GM12878 (cell line): ENCODE measurements around the gene ACE2. TPM values are rescaled to one million over a fixed set of nuclear protein-coding genes. Genes with fewer than 3 reads are reported as not detected.

ENCODE experiments used
- ATAC-seq: fragments of 200-7000 bp; cut with Tn5 transposase; 3 replicates; pipeline ENCODE4 v1.9.1; 2020; ENCODE audit warnings: mild to moderate bottlenecking, moderate library complexity
- BruUV-seq: library from RNA; stranded (reverse); fragments of 400-500 nt; replicated peaks from 2 replicates; lab custom pipeline; 2021; lab: Mats Ljungman, UMichigan
- CTCF ChIA-PET: fragments of 300-600 bp; sonication (Branson Sonifier 250); formaldehyde crosslinking; extraction: SDS; loops from one replicate; lab custom pipeline; 2021; ENCODE audit warnings: inconsistent platforms; lab: Yijun Ruan, JAX
- POLR2A ChIA-PET: fragments of 350-600 bp; formaldehyde crosslinking; extraction: SDS; loops from one replicate; lab custom pipeline; 2021; ENCODE audit warnings: inconsistent platforms; lab: Charles Lee
- RAD21 ChIA-PET: fragments of 300-600 bp; sonication (Branson Sonifier 250); formaldehyde crosslinking; loops from one replicate; lab custom pipeline; 2023; ENCODE audit warnings: antibody characterized with exemption; ENCODE audit not compliant: unreplicated experiment; lab: Charles Lee
- SMC1A ChIA-PET: fragments of 300-600 bp; sonication (Branson Sonifier 250); formaldehyde crosslinking; loops from one replicate; lab custom pipeline; 2023; ENCODE audit not compliant: unreplicated experiment, uncharacterized antibody; lab: Charles Lee
- DNase-seq: peaks from one replicate; pipeline ENCODE4 v3.0.0-alpha.2; 2011; ENCODE audit warnings: low read depth, low spot score
- FAIRE-seq: peaks from 3 replicates; lab custom pipeline; 2011; peaks lifted over from hg19 to GRCh38; lab: Jason Lieb, UNC
- H2AFZ ChIP-seq: 2 replicates; pipeline ENCODE4 v1.6.0; 2011; ENCODE audit warnings: low read depth, low read length, control low read depth; ENCODE audit not compliant: control insufficient read depth
- H3K27ac ChIP-seq: 2 replicates; pipeline ENCODE4 v1.5.1; 2011; ENCODE audit warnings: control low read depth; ENCODE audit not compliant: control insufficient read depth, insufficient read depth
- H3K27me3 ChIP-seq, 2 experiments: replicated peaks in 1 of 2; 2 replicates each; pipeline versions ENCODE4 v1.6.0 to v1.6.1; 2011; ENCODE audit warnings: low read length in 1 of 2; ENCODE audit not compliant: control insufficient read depth in 2 of 2, insufficient read depth in 2 of 2
- H3K36me3 ChIP-seq, 2 experiments: 2 replicates each; pipeline ENCODE4 v1.5.1; 2011; ENCODE audit warnings: low read length in 1 of 2; ENCODE audit not compliant: control insufficient read depth in 2 of 2, insufficient read depth in 2 of 2
- H3K4me1 ChIP-seq: 2 replicates; pipeline ENCODE4 v1.6.1; 2011; ENCODE audit warnings: mild to moderate bottlenecking, low read length, moderate library complexity, mixed read lengths; ENCODE audit not compliant: control insufficient read depth, insufficient read depth
- H3K4me2 ChIP-seq: 2 replicates; pipeline ENCODE4 v1.6.0; 2011; ENCODE audit warnings: control low read depth; ENCODE audit not compliant: control insufficient read depth, insufficient read depth
- H3K4me3 ChIP-seq: fragments of 200-600 bp; sonication (generic); 2 replicates; pipeline ENCODE4 v1.5.1; 2016
- H3K79me2 ChIP-seq: 2 replicates; pipeline ENCODE4 v1.6.0; 2011; ENCODE audit warnings: low read length; ENCODE audit not compliant: control insufficient read depth, insufficient read depth
- H3K9ac ChIP-seq: 2 replicates; pipeline ENCODE4 v1.8.0; 2011; ENCODE audit warnings: low read length, control low read depth, mixed read lengths; ENCODE audit not compliant: control insufficient read depth, insufficient read depth
- H3K9me3 ChIP-seq: replicated peaks from 3 replicates; pipeline ENCODE4 v1.5.1; 2011; ENCODE audit warnings: mild to moderate bottlenecking, low read length; ENCODE audit not compliant: control insufficient read depth, insufficient read depth
- H4K20me1 ChIP-seq: 2 replicates; pipeline ENCODE4 v1.6.0; 2011; ENCODE audit not compliant: control insufficient read depth, insufficient read depth
- CBFB ChIP-seq: IDR thresholded peaks from 2 replicates; pipeline ENCODE4 v1.6.1; 2016; ENCODE audit warnings: antibody characterized with exemption, low read depth
- CHD2 ChIP-seq: IDR thresholded peaks from 2 replicates; pipeline ENCODE4 v1.6.1; 2011; ENCODE audit warnings: low read depth, low read length, improper control_type of control experiment, borderline replicate concordance
- FOXK2 ChIP-seq: fragments of 450-650 bp; IDR thresholded peaks from 2 replicates; pipeline ENCODE4 v1.6.1; 2017; ENCODE audit warnings: mild to moderate bottlenecking, moderate library complexity
- IRF4 ChIP-seq: IDR thresholded peaks from 2 replicates; pipeline ENCODE4 v1.6.1; 2011; ENCODE audit warnings: low read depth, low read length
- NFYA ChIP-seq: IDR thresholded peaks from 2 replicates; pipeline ENCODE4 v1.6.1; 2011; ENCODE audit warnings: low read depth, mild to moderate bottlenecking, low read length, improper control_type of control experiment, borderline replicate concordance
- RELA ChIP-seq: fragments of 450-650 bp; IDR thresholded peaks from 2 replicates; pipeline ENCODE4 v1.8.0; 2014; ENCODE audit warnings: borderline replicate concordance; ENCODE audit not compliant: partially characterized antibody
- WGBS: methylation state at CpG from one replicate; pipeline ENCODE4 v1.1.6; 2016; ENCODE audit warnings: low lambda C conversion rate; ENCODE audit not compliant: insufficient replicate concordance, insufficient coverage; ENCODE audit errors: missing lambda C conversion rate; 5-methylcytosine and 5-hydroxymethylcytosine counted together
- in situ Hi-C: fragments of 300-500 bp; cut with MboI; formaldehyde crosslinking; loops from 9 replicates; pipeline ENCODE4 v1.14.3; 2018; ENCODE audit warnings: mixed read lengths
- intact Hi-C: fragments of 100-400 bp; cut with micrococcal nuclease; formaldehyde crosslinking; loops from one replicate; pipeline ENCODE4 v1.14.2; 2022; ENCODE audit not compliant: unreplicated experiment
- polyA plus RNA-seq, 11 experiments: library from polyadenylated mRNA; depleted of rRNA in 4 of 11; unstranded in 6 of 11; stranded (reverse) in 5 of 11; fragments of >200 nt; fragmentation: Nextera tagmentation in 4 of 11; fragmentation: Illumina TruSeq in 1 of 11; extraction: Ambion mirVana in 4 of 11; extraction: Trizol in 1 of 11; gene quantifications; 1 replicate in 1 of 11; 2 replicates in 10 of 11; pipeline versions ENCODE4 v1.2.1 to v1.2.3, GENCODE V29; 2011 to 2016; ENCODE audit warnings: inconsistent platforms in 2 of 11, missing spikeins in 2 of 11, low read depth in 1 of 11
- total RNA-seq, 4 experiments: library from RNA; depleted of rRNA in 3 of 4; stranded (reverse); fragments of >200 nt in 3 of 4; fragmentation: Illumina TruSeq in 1 of 4; extraction: Trizol in 1 of 4; gene quantifications; 2 replicates each; pipeline versions ENCODE4 v1.2.1 to v1.2.3, GENCODE V29; 2013 to 2021
- TF ChIP-seq, protein P1 (sequence below): fragments of 450-650 bp; IDR thresholded peaks from 2 replicates; pipeline ENCODE4 v1.6.1; 2016; ENCODE audit warnings: mild to moderate bottlenecking, moderate library complexity, borderline replicate concordance
- TF ChIP-seq, protein P2 (sequence below): fragments of 150-350 bp; IDR thresholded peaks from 2 replicates; pipeline ENCODE4 v1.6.1; 2016; ENCODE audit warnings: low read depth, low read length
- TF ChIP-seq, protein P3 (sequence below): fragments of 450-650 bp; IDR thresholded peaks from 2 replicates; pipeline ENCODE4 v1.6.1; 2018; ENCODE audit warnings: borderline replicate concordance, mild to moderate bottlenecking; ENCODE audit not compliant: partially characterized antibody
- TF ChIP-seq, protein P4 (sequence below): fragments of 450-650 bp; IDR thresholded peaks from 2 replicates; pipeline ENCODE4 v1.6.1; 2016; ENCODE audit warnings: mild to moderate bottlenecking

Gene ACE2
- total and polyA plus RNA-seq, 10 of the 15 experiments (the other 5 are each of a cell fraction or from before 2014, with no cell fraction given): 0.04 TPM; not detected in 9

DNA sequence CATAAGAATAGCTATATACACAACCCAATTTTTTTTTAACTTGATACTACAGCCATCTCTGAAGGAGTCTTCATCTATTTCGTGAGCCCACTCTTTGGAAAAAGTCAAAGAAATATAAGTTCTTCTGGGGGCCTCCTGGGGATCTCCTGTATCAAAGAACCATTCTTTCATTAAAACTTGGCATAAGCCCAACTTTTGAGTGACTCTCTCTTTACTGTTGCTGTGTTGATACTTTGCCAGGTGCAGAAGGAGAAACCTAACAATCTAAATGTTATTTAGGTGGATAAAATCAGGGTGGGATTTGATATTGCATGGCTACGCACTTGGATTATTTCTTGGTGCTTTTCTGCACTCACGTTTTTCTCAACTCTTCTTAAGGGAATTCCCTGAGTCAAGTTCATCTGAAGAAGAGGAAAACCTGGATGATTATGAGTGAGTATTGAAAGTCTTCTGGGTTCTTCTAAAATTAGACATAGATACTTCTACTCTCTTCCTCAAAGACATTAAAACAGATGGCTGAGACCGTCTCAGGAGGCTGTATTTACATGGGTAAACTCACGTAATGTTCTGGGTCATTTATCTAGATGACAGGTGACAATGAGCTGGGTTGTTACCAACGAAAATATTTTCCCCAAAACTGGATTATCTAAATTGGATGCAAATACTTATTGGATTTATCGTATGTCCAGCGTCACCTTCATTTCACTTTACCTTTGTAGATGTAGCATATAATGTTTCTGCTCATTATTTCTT is 74.9 kb downstream of the ACE2 start:
- no peak overlapping the region for H2AFZ ChIP-seq
- no peaks in the 10 kb centered on the region for H3K4me1 ChIP-seq
- no peaks in the 10 kb centered on the region for H3K36me3 ChIP-seq
- H3K4me2 ChIP-seq: no peak overlapping the region
- intact Hi-C loops: no loop called here
- H3K9me3 ChIP-seq: no peaks in the 10 kb centered on the region
- SMC1A ChIA-PET: no interaction called here
- in situ Hi-C loops: no loop called here
- RAD21 ChIA-PET: no interaction called here
- H3K27ac ChIP-seq: no peak overlapping the region
- DNase-seq (no peak), ATAC-seq (no peak), FAIRE-seq (no peak)
- CTCF ChIA-PET: interaction anchor here (1.1 kb wide), 1 partner anchor 9 kb away, joined by 3 read pairs; no protein-coding TSS in a partner anchor
- H4K20me1 ChIP-seq: no peaks in the 10 kb centered on the region
- H3K27me3 ChIP-seq: peaks cover 0 to 5% of the 10 kb centered on the region in 2 experiments; a peak in 1 of 4 replicates
- POLR2A ChIA-PET: no interaction called here
- H3K79me2 ChIP-seq: no peaks in the 10 kb centered on the region
- 11% methylated on average over 8 of the region's 8 CpGs for WGBS
- H3K4me3 ChIP-seq: no peak overlapping the region
- BruUV-seq: no TSS peak
- H3K9ac ChIP-seq: no peak overlapping the region
- TF ChIP-seq CBFB (no peak), FOXK2 (no peak), RELA (no peak), CHD2 (no peak), NFYA (no peak), IRF4 (no peak)
- TF ChIP-seq, protein P1, sequence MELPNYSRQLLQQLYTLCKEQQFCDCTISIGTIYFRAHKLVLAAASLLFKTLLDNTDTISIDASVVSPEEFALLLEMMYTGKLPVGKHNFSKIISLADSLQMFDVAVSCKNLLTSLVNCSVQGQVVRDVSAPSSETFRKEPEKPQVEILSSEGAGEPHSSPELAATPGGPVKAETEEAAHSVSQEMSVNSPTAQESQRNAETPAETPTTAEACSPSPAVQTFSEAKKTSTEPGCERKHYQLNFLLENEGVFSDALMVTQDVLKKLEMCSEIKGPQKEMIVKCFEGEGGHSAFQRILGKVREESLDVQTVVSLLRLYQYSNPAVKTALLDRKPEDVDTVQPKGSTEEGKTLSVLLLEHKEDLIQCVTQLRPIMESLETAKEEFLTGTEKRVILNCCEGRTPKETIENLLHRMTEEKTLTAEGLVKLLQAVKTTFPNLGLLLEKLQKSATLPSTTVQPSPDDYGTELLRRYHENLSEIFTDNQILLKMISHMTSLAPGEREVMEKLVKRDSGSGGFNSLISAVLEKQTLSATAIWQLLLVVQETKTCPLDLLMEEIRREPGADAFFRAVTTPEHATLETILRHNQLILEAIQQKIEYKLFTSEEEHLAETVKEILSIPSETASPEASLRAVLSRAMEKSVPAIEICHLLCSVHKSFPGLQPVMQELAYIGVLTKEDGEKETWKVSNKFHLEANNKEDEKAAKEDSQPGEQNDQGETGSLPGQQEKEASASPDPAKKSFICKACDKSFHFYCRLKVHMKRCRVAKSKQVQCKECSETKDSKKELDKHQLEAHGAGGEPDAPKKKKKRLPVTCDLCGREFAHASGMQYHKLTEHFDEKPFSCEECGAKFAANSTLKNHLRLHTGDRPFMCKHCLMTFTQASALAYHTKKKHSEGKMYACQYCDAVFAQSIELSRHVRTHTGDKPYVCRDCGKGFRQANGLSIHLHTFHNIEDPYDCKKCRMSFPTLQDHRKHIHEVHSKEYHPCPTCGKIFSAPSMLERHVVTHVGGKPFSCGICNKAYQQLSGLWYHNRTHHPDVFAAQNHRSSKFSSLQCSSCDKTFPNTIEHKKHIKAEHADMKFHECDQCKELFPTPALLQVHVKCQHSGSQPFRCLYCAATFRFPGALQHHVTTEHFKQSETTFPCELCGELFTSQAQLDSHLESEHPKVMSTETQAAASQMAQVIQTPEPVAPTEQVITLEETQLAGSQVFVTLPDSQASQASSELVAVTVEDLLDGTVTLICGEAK: no peak
- TF ChIP-seq, protein P2, sequence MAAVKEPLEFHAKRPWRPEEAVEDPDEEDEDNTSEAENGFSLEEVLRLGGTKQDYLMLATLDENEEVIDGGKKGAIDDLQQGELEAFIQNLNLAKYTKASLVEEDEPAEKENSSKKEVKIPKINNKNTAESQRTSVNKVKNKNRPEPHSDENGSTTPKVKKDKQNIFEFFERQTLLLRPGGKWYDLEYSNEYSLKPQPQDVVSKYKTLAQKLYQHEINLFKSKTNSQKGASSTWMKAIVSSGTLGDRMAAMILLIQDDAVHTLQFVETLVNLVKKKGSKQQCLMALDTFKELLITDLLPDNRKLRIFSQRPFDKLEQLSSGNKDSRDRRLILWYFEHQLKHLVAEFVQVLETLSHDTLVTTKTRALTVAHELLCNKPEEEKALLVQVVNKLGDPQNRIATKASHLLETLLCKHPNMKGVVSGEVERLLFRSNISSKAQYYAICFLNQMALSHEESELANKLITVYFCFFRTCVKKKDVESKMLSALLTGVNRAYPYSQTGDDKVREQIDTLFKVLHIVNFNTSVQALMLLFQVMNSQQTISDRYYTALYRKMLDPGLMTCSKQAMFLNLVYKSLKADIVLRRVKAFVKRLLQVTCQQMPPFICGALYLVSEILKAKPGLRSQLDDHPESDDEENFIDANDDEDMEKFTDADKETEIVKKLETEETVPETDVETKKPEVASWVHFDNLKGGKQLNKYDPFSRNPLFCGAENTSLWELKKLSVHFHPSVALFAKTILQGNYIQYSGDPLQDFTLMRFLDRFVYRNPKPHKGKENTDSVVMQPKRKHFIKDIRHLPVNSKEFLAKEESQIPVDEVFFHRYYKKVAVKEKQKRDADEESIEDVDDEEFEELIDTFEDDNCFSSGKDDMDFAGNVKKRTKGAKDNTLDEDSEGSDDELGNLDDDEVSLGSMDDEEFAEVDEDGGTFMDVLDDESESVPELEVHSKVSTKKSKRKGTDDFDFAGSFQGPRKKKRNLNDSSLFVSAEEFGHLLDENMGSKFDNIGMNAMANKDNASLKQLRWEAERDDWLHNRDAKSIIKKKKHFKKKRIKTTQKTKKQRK: no peak
- TF ChIP-seq, protein P3, sequence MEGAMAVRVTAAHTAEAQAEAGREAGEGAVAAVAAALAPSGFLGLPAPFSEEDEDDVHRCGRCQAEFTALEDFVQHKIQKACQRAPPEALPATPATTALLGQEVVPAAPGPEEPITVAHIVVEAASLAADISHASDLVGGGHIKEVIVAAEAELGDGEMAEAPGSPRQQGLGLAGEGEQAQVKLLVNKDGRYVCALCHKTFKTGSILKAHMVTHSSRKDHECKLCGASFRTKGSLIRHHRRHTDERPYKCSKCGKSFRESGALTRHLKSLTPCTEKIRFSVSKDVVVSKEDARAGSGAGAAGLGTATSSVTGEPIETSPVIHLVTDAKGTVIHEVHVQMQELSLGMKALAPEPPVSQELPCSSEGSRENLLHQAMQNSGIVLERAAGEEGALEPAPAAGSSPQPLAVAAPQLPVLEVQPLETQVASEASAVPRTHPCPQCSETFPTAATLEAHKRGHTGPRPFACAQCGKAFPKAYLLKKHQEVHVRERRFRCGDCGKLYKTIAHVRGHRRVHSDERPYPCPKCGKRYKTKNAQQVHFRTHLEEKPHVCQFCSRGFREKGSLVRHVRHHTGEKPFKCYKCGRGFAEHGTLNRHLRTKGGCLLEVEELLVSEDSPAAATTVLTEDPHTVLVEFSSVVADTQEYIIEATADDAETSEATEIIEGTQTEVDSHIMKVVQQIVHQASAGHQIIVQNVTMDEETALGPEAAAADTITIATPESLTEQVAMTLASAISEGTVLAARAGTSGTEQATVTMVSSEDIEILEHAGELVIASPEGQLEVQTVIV: no peak
- TF ChIP-seq, protein P4, sequence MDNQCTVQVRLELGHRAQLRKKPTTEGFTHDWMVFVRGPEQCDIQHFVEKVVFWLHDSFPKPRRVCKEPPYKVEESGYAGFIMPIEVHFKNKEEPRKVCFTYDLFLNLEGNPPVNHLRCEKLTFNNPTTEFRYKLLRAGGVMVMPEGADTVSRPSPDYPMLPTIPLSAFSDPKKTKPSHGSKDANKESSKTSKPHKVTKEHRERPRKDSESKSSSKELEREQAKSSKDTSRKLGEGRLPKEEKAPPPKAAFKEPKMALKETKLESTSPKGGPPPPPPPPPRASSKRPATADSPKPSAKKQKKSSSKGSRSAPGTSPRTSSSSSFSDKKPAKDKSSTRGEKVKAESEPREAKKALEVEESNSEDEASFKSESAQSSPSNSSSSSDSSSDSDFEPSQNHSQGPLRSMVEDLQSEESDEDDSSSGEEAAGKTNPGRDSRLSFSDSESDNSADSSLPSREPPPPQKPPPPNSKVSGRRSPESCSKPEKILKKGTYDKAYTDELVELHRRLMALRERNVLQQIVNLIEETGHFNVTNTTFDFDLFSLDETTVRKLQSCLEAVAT: no peak
